Measurements from ENCODE around the gene C11orf42.

Gene C11orf42

GRCh38 chr11:6258571-6259081, 53.3 kb downstream of the C11orf42 start:
- DNase-seq (ENCODE audit: low read depth), result peak; percentile 32

- no peak for DNase-seq (ENCODE audit: low read depth)
These were observed 54.9 kb downstream of the C11orf42 start for GRCh38 chr11:6260207-6260726.

All from EH (cell line).